ENCODE results near the gene ERN1.
A peak's percentile ranks its signal among the peaks of the same experiment; 100 is the strongest.

The ERN1 gene

DNA sequence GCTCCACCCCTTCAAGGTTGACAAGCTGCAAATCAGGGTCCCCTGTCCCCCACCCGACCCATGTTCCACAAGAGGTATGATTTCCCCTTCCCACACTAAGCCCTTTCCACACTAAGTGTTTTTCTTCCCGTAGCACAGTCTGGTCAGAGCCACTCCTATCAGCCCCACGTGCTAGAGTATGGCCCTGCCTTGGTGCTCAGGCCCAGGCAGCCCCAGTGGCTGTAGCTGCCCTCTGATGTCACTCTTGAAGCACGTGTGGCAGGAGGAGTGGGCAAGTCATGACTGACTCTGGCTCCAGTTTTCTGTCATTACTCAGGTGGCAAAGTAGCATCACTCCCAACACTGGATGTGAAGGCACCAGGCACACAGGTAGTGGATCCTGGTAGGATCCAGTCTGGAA lies 35.4 kb upstream of the ERN1 start:
- Histone ChIP-seq H3K4me2 (ENCODE audit: low read length) (no peak overlapping the region), H3K4me1 (ENCODE audit: control insufficient read depth in 1 of 2, insufficient read depth in 2 of 2, low read length in 2 of 2) (no peaks in the 10 kb centered on the region), H2AFZ (ENCODE audit: insufficient read depth, low read length, poor library complexity) (no peak overlapping the region), H2BK12ac (ENCODE audit: low read length) (no peak overlapping the region), H3K4me3 (ENCODE audit: low read depth, low read length) (no peak overlapping the region), H3K79me1 (ENCODE audit: low read length) (no peaks in the 10 kb centered on the region), H4K91ac (ENCODE audit: low read depth, low read length) (no peak overlapping the region), H3K4ac (ENCODE audit: low read depth, low read length) (no peak overlapping the region), H3K14ac (ENCODE audit: low read length) (no peak overlapping the region), H3K23ac (ENCODE audit: low read length) (no peak overlapping the region), H4K8ac (ENCODE audit: low read depth, low read length) (no peak overlapping the region), H4K12ac (ENCODE audit: low read depth, low read length) (no peak overlapping the region), H3K79me2 (ENCODE audit: control insufficient read depth, insufficient read depth, low read length, poor library complexity) (peaks cover 1% of the 10 kb centered on the region), H2BK120ac (ENCODE audit: insufficient read depth, low read length, poor library complexity) (no peak overlapping the region), H3K9ac (ENCODE audit: low read length) (no peak overlapping the region), H3K27ac (ENCODE audit: low read depth, low read length) (no peak overlapping the region), H2AK5ac (ENCODE audit: low read length) (no peak overlapping the region), H3K18ac (ENCODE audit: low read length) (no peak overlapping the region), H2BK5ac (ENCODE audit: low read depth, low read length, poor library complexity) (no peak overlapping the region), H3K36me3 (ENCODE audit: control insufficient read depth in 1 of 2, insufficient read depth in 2 of 2, low read length in 2 of 2) (peaks cover 31 to 44% of the 10 kb centered on the region in 2 experiments), H3K9me3 (ENCODE audit: insufficient read depth, low read depth, low read length) (no peaks in the 10 kb centered on the region), H3K27me3 (ENCODE audit: insufficient read depth, low read length) (no peaks in the 10 kb centered on the region)
- no CpG with 5 or more reads among the region's 4 CpGs for WGBS (ENCODE audit: extremely low coverage, insufficient coverage, insufficient read length)
- DNase-seq: no peak

- no peak overlapping the region for H3K23ac ChIP-seq (ENCODE audit: low read length)
- H2BK12ac ChIP-seq (ENCODE audit: low read length): no peak overlapping the region
- H3K36me3 ChIP-seq (ENCODE audit: control insufficient read depth in 1 of 2, insufficient read depth in 2 of 2, low read length in 2 of 2): peaks cover 29 to 43% of the 10 kb centered on the region in 2 experiments
- no peak overlapping the region for H3K27ac ChIP-seq (ENCODE audit: low read depth, low read length)
- H3K79me2 ChIP-seq (ENCODE audit: control insufficient read depth, insufficient read depth, low read length, poor library complexity): peaks cover 1% of the 10 kb centered on the region
- H4K12ac ChIP-seq (ENCODE audit: low read depth, low read length): no peak overlapping the region
- H3K18ac ChIP-seq (ENCODE audit: low read length): no peak overlapping the region
- H3K9me3 ChIP-seq (ENCODE audit: insufficient read depth, low read depth, low read length): no peaks in the 10 kb centered on the region
- H2AK5ac ChIP-seq (ENCODE audit: low read length): no peak overlapping the region
- H3K27me3 ChIP-seq (ENCODE audit: insufficient read depth, low read length): no peaks in the 10 kb centered on the region
- H3K4me1 ChIP-seq (ENCODE audit: control insufficient read depth in 1 of 2, insufficient read depth in 2 of 2, low read length in 2 of 2): no peaks in the 10 kb centered on the region
- no CpG with 5 or more reads among the region's 6 CpGs for WGBS (ENCODE audit: extremely low coverage, insufficient coverage, insufficient read length)
- H3K4me3 ChIP-seq (ENCODE audit: low read depth, low read length): no peak overlapping the region
- no peak overlapping the region for H3K9ac ChIP-seq (ENCODE audit: low read length)
- no peak overlapping the region for H3K14ac ChIP-seq (ENCODE audit: low read length)
- no peak for DNase-seq
- H2BK5ac ChIP-seq (ENCODE audit: low read depth, low read length, poor library complexity): no peak overlapping the region
- H3K4ac ChIP-seq (ENCODE audit: low read depth, low read length): no peak overlapping the region
- no peak overlapping the region for H3K4me2 ChIP-seq (ENCODE audit: low read length)
- H2BK120ac ChIP-seq (ENCODE audit: insufficient read depth, low read length, poor library complexity): no peak overlapping the region
- H2AFZ ChIP-seq (ENCODE audit: insufficient read depth, low read length, poor library complexity): no peak overlapping the region
- no peak overlapping the region for H4K8ac ChIP-seq (ENCODE audit: low read depth, low read length)
- no peaks in the 10 kb centered on the region for H3K79me1 ChIP-seq (ENCODE audit: low read length)
- no peak overlapping the region for H4K91ac ChIP-seq (ENCODE audit: low read depth, low read length)
Measured at GRCh38 chr17:64164596-64165285, 34.8 kb upstream of the ERN1 start.

DNA sequence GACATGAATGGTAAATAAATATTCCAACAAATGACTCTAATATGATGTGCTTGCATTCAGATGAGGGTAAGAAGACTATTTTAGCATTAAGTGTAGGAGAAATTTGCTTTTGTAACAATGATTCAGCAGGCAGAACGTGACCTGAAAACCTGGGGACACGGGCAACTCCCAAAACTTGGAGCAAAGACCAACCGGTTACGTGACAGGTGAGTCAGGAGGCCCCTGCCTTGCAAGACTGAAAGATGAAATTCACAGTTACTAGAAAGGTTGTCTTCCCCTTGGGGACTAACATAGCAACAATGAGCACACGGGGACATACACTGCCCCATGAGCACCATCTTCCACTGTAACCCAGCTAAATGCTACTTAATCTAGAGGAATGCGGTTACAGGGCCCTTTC lies 33.5 kb upstream of the ERN1 start:
- Histone ChIP-seq H3K4me1 (ENCODE audit: control insufficient read depth in 1 of 2, insufficient read depth in 2 of 2, low read length in 2 of 2) (peaks cover 2 to 5% of the 10 kb centered on the region in 2 experiments), H3K79me1 (ENCODE audit: low read length) (no peaks in the 10 kb centered on the region), H2AFZ (ENCODE audit: insufficient read depth, low read length, poor library complexity) (no peak overlapping the region), H3K79me2 (ENCODE audit: control insufficient read depth, insufficient read depth, low read length, poor library complexity) (peaks cover 1% of the 10 kb centered on the region), H2BK5ac (ENCODE audit: low read depth, low read length, poor library complexity) (no peak overlapping the region), H3K4ac (ENCODE audit: low read depth, low read length) (no peak overlapping the region), H2BK120ac (ENCODE audit: insufficient read depth, low read length, poor library complexity) (no peak overlapping the region), H3K23ac (ENCODE audit: low read length) (no peak overlapping the region), H3K14ac (ENCODE audit: low read length) (no peak overlapping the region), H2AK5ac (ENCODE audit: low read length) (no peak overlapping the region), H3K36me3 (ENCODE audit: control insufficient read depth in 1 of 2, insufficient read depth in 2 of 2, low read length in 2 of 2) (peaks cover 31 to 48% of the 10 kb centered on the region in 2 experiments), H4K8ac (ENCODE audit: low read depth, low read length) (no peak overlapping the region), H2BK12ac (ENCODE audit: low read length) (no peak overlapping the region), H3K4me3 (ENCODE audit: low read depth, low read length) (no peak overlapping the region), H3K9me3 (ENCODE audit: insufficient read depth, low read depth, low read length) (no peaks in the 10 kb centered on the region), H4K12ac (ENCODE audit: low read depth, low read length) (no peak overlapping the region), H3K27ac (ENCODE audit: low read depth, low read length) (no peak overlapping the region), H3K4me2 (ENCODE audit: low read length) (no peak overlapping the region), H3K9ac (ENCODE audit: low read length) (no peak overlapping the region), H3K27me3 (ENCODE audit: insufficient read depth, low read length) (no peaks in the 10 kb centered on the region), H3K18ac (ENCODE audit: low read length) (no peak overlapping the region), H4K91ac (ENCODE audit: low read depth, low read length) (no peak overlapping the region)
- DNase-seq: no peak
- no CpG with 5 or more reads among the region's 6 CpGs for WGBS (ENCODE audit: extremely low coverage, insufficient coverage, insufficient read length)

DNA sequence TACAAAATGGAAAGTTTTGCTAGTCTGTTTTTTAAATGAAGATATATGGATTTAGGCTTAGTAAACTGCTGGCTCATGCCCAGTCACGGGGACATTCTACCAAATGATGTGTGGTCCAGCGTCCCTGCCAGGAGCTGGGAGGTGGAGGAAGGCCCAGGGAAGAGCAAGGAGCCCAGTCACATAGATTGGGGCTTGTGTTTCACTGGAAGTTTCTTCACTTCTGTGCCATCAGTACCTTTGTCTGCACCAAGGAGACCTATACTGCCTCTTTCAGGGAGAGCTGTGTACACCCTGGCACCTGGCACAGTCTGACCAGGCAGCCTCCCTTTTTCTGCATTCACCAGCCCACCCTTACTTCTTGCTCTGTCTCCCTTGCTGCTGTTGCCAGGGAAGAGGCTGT lies 32.6 kb upstream of the ERN1 start:
- H3K9ac ChIP-seq (ENCODE audit: low read length): no peak overlapping the region
- no peak for DNase-seq

More for the DNA sequence above, 32.6 kb upstream of the ERN1 start:
- Histone ChIP-seq H2AK5ac (ENCODE audit: low read length) (no peak overlapping the region), H2BK120ac (ENCODE audit: insufficient read depth, low read length, poor library complexity) (no peak overlapping the region), H3K79me2 (ENCODE audit: control insufficient read depth, insufficient read depth, low read length, poor library complexity) (peaks cover 1% of the 10 kb centered on the region), H4K12ac (ENCODE audit: low read depth, low read length) (no peak overlapping the region), H3K23ac (ENCODE audit: low read length) (no peak overlapping the region), H2BK5ac (ENCODE audit: low read depth, low read length, poor library complexity) (no peak overlapping the region), H3K27me3 (ENCODE audit: insufficient read depth, low read length) (no peaks in the 10 kb centered on the region), H3K4me2 (ENCODE audit: low read length) (no peak overlapping the region), H3K36me3 (ENCODE audit: control insufficient read depth in 1 of 2, insufficient read depth in 2 of 2, low read length in 2 of 2) (peaks cover 32 to 52% of the 10 kb centered on the region in 2 experiments), H4K91ac (ENCODE audit: low read depth, low read length) (no peak overlapping the region), H3K18ac (ENCODE audit: low read length) (peak overlapping the region; percentile 33), H3K4me3 (ENCODE audit: low read depth, low read length) (no peak overlapping the region), H3K27ac (ENCODE audit: low read depth, low read length) (no peak overlapping the region), H3K4me1 (ENCODE audit: control insufficient read depth in 1 of 2, insufficient read depth in 2 of 2, low read length in 2 of 2) (peaks cover 2 to 5% of the 10 kb centered on the region in 2 experiments), H3K79me1 (ENCODE audit: low read length) (no peaks in the 10 kb centered on the region), H3K9me3 (ENCODE audit: insufficient read depth, low read depth, low read length) (no peaks in the 10 kb centered on the region), H3K14ac (ENCODE audit: low read length) (no peak overlapping the region), H3K4ac (ENCODE audit: low read depth, low read length) (no peak overlapping the region), H2BK12ac (ENCODE audit: low read length) (no peak overlapping the region), H2AFZ (ENCODE audit: insufficient read depth, low read length, poor library complexity) (no peak overlapping the region), H4K8ac (ENCODE audit: low read depth, low read length) (no peak overlapping the region)
- WGBS (ENCODE audit: extremely low coverage, insufficient coverage, insufficient read length): no CpG with 5 or more reads among the region's 2 CpGs
